HG03097 (cell line): Measurements from ENCODE around the gene FUT3.
"Not testable (repeated sequence)": the region's sequence is repeated elsewhere in the genome, so short reads cannot be mapped to it uniquely, and the experiment has no call there.

Experiments used
- ATAC-seq: cut with Tn5 transposase; IDR thresholded peaks from one replicate; pipeline ENCODE4 v1.9.1; 2021; ENCODE audit not compliant: unreplicated experiment, low FRiP score

Gene FUT3

GRCh38 chr19:5851302-5851701 is at the start of gene FUT3:
TSS of gene FUT3 (minus strand) at chr19:5851449.
- ATAC-seq = no peak

DNA sequence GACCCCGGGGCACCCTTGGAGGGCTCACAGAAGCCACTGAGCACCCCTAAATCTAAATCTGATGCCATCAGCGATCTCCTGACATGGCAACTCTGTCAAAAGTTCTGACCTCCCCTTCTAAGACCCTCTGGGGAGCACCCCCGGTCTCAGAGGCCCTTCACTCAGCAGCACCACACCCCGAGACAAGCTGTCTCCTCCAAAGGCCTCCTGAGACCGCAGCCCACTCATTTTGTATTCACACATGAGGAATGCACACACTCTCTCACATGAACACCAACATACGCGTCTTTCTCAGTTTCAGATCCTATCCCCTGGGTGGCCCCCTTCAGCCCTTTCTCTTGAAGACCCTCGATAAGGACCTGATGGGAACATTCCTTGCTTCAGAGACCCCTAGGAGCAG is 49.7 kb upstream of the FUT3 start:
- no peak for ATAC-seq

GRCh38 chr19:5899728-5900526 is 48.7 kb upstream of the FUT3 start:
- no peak for ATAC-seq

DNA sequence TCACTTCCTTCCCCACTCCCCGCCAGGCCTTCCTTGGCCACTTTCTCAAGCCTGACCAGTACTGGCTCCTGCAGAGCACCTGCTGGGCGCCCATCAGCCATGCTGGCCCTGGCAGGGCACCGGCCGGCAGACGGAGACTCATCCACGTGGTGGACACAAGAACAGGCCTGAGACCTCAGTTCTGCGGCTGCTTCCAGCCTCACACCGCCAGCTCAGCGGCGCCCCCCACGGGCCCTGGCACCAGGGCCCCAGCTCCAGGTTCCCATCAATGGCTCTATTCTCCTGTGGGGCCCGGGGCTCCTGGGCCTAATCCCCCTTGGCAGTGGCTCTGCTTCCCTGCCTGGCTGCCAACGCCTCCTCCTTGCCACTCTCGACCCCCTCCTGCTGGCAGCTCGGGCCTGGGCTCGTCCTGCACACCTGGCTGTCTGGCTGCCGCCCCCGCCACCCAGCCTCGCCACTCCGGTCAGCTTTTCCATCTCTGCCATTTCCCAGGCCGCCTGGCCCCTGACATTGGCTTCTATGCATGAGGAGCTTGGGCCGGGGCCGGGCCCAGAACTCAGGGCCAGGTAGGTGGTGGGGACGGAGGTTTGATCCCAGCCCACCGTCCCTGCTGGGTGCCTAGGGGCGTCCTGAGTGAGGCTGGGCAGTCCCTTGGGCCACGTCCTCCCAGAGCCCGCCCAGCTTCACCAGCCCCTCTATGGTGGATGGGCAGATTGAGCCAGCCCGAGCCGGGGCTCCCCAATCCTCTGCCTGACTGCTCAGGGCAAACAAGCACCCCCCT is 46.1 kb upstream of the FUT3 start:
- no peak for ATAC-seq

DNA sequence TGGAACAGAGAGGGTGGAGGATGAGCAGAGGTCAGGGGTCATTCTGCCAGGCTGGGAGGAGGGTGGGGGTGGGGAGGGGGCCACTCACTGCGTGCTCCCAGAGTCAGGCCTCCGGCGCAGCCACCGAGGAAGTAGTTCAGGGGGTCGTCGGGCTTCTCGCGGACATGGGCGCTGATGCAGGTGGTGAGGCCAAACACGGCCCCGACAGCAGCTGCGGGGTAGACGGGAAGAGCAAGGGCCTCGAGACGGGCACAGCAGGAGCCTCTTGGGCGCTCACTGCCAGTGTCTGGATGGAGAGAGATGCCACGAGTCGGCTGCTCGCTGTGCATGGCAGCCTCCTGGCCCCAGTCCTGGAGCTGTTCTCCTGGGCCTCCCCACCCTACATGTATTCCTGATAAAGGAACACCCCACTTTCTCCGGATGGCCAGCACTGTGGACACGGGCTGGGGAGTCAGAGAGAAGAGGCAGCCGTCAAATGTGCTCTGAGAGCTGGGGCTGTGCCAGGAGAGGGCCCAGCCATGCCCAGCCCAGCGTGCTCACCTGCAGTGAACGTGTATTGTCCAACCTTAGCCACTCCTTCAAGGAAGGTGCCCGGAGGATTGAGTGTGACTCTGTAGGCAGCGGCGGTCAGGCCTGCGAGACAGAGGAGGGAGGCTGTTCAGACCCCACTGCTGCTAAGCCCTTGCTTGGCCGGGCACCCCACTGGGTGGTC is 45.3 kb upstream of the FUT3 start:
- no peak for ATAC-seq

GRCh38 chr19:5895890-5896289 is 44.6 kb upstream of the FUT3 start:
- ATAC-seq = no peak

- ATAC-seq = no peak
These were observed 44.2 kb upstream of the FUT3 start for GRCh38 chr19:5895409-5895808.

DNA sequence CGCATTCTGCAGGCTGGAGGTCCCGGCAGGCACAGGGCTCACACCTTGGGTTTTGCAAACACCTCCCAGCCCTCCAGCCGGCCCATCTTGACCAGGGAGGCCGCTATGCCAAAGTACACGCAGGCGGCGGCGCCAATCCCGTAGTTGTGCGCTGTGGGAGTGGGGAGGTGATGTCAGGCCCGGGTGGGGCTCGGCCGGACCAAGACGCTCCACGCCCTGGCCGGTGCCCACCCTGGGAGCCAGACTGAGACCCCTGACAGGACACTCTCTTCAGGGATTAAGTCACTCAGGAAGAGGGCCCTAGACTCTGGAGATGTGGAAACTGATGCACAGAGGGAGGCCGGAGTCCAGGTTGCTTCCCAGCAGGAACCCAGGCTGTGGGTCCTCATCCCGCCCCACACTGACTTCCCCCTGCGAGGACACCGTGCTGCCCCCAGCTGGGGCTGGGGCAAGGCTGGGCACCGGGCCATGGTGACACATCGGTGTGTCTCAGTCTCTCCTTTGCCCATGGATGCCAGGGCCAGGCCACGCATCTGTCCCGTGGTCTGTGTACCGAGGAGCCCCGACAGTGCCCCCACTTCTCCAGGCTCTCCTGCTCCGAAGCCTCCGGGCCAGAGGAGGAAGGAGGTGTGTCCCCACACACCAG is 43.6 kb upstream of the FUT3 start:
- no peak for ATAC-seq

DNA sequence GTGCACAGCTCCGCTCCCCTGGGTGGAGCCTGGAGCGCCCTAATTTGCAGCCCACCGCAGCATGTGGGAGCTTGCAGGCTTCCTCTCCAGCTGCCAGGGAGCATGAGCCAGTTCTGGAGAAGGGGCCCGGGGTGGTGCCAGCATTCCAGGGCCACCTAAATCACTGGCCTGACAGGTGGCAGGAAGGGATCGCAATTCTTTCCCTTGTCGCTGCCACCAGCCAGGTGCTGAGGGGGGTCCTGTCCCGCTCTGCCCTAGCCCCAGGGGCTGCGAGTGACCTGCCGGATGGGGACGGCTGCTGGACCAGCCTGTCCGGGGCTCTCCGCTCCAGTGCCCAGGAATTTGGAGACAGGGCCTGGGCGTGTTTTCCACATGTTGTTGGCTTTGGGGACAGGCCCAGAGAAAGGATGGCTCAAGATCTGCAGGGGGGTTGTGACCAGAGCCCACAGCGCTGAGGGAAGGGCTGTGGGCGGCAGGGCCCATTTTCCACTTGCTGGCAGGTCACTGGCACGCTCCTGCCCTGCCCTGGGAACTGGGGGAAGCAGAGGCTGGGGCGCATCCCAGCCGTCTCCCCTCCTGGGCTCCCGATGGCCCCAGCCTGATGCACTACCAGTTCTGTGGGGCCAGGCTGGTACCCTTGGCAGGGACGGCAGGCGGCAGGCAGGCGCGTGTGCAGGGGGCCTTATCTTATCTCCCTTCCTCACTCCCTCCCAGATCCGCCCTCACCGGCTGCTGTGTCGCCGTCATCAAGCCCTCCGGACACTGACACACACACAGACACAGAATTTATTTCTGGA is 42.9 kb upstream of the FUT3 start:
- no peak for ATAC-seq

GRCh38 chr19:5893296-5893903 is 42.2 kb upstream of the FUT3 start:
- ATAC-seq = no peak

GRCh38 chr19:5892772-5893275 is 41.6 kb upstream of the FUT3 start:
- ATAC-seq = no peak

GRCh38 chr19:5891938-5892771 is 40.9 kb upstream of the FUT3 start:
- ATAC-seq = no peak

DNA sequence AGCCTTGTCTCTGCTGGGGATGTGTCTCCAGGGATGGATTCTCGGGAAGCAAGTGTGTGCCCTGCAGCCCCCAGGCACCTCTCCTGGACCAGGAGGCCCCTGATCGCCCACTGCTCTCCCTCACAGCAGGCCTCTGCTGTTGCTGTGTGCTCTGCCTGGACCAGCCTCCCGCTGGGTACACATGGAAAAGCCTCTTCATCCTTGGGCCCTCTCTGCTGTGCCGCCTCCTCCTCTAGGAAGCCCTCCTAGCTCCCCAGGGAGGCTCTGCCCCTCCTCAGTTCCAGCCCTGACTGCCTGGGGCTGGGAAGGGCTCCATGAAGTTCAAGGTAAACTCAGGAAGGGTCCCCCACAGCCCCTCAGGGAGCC is 40.3 kb upstream of the FUT3 start:
- no peak for ATAC-seq

DNA sequence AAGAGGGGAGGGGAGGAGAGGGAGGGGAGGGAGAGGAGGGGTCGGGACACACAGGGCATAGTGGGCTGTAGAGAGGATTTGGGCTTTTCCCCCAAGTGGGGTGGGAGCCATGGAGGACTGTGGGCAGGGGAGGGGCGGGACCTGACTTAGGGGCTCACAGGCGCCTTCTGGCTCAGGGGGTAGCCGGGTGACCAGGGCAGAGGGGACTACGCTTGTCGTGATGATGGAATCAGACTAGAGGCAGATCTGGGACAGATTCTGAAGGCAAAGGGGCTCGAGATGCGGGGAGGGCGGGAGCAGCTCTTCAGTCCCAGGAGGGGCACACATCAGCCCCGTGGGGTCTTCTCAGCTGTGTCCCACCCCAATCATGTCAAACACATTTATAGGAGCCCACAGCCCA is 38.9 kb upstream of the FUT3 start:
- no peak for ATAC-seq

GRCh38 chr19:5889288-5889971 is 38.2 kb upstream of the FUT3 start:
- no peak for ATAC-seq

DNA sequence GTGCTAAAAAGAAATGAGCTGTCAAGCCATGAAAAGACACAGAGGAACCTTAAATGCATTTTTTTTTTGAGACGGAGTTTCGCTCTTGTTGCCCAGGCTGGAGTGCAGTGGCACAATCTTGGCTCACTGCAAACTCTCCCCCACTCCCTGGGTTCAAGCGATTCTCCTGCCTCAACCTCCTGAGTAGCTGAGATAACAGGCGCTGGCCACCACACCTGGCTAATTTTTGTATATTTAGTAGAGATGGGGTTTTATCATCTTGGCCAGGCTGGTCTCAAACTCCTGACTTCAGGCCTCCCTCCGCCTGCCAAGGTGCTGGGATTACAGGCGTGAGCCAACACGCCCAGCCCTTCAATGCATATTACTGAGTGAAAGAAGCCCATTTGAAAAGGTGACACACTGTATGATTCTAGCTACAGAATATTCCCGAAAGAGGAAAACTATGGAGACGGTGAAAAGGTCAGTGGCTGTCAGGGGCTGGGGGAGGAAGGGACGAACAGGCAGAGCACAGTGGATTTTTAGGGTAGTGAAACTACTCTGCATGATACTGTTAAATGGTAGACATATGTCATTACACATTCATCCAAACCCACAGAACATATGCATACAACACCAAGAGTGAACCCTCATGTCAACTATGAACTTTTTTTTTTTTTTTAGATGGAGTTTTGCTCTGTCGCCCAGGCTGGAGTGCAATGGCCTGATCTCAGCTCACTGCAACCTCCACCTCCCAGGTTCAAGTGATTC is 33.0 kb upstream of the FUT3 start:
- ATAC-seq = not testable (repeated sequence)

DNA sequence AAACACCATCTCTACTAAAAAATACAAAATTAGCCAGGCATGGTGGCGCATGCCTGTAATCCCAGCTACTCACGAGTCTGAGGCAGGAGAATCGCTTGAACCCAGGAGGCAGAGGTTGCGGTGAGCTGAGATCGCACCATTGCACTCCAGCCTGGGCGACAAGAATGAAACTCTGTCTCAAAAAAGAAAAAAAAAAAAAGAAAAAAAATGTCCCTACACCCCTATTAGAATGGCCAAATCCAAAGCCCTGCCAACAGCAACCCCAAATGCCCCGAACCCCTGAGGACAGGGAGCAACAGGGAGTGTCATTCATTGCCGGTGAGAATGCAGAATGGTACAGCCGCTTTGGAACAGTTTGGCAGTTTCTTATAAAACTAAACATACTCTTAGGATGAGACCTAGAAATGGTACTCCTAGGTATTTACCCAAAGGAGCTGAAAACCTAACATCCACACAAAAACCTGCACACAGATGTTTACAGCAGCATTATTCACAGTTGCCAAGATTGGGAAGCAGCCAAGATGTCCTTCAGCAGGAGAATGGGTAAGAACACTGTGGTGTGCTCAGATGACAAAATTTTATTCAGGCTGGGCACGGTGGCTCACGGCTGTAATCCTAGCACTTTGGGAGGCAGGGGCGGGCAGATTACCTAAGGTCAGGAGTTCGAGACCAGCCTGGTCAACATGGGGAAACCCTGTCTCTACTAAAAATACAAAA is 32.1 kb upstream of the FUT3 start:
- ATAC-seq = not testable (repeated sequence)
